ENCODE results near the gene CFAP65.

CFAP65 gene

DNA sequence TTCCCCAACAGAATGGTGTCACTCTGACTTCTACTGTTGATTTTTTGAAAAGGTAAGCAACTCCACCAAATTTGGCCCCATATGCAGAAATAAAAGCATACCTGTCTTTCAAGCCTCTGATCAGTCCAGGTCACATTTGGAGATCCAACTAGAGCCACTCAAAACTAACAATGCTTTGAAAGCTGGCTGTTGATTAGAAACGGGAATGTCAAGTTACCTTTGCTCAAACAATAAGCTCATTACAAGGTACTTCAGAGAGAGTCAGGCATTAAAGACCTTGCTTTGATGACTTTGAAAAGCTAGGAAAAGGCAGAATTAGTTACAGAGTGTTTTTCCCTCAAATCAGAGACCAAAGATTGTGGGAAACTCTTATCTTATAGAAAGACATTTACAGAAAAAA lies 24.2 kb upstream of the CFAP65 start:
- no peak for DNase-seq (ENCODE audit: low read depth)
- TF ChIP-seq, protein P1, sequence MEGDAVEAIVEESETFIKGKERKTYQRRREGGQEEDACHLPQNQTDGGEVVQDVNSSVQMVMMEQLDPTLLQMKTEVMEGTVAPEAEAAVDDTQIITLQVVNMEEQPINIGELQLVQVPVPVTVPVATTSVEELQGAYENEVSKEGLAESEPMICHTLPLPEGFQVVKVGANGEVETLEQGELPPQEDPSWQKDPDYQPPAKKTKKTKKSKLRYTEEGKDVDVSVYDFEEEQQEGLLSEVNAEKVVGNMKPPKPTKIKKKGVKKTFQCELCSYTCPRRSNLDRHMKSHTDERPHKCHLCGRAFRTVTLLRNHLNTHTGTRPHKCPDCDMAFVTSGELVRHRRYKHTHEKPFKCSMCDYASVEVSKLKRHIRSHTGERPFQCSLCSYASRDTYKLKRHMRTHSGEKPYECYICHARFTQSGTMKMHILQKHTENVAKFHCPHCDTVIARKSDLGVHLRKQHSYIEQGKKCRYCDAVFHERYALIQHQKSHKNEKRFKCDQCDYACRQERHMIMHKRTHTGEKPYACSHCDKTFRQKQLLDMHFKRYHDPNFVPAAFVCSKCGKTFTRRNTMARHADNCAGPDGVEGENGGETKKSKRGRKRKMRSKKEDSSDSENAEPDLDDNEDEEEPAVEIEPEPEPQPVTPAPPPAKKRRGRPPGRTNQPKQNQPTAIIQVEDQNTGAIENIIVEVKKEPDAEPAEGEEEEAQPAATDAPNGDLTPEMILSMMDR (IDR thresholded peaks at IDR 0.05; ENCODE audit: insufficient read depth, low read depth, low read length, missing control alignments): no peak
- H3K4me3 ChIP-seq (ENCODE audit: low read depth, low read length): no peak overlapping the region

GRCh38 chr2:219062081-219062480 lies 20.8 kb upstream of the CFAP65 start:
- no peak for DNase-seq (ENCODE audit: low read depth)
- TF ChIP-seq, protein P1 (IDR thresholded peaks at IDR 0.05; ENCODE audit: insufficient read depth, low read depth, low read length, missing control alignments): no peak
- H3K4me3 ChIP-seq (ENCODE audit: low read depth, low read length): no peak overlapping the region

GRCh38 chr2:219060821-219061791 lies 19.8 kb upstream of the CFAP65 start, which contains the start of gene IHH:
IHH (minus strand) TSS chr2:219060921; CDS start chr2:219060467, 454 bp downstream.
- TF ChIP-seq, protein P1 (IDR thresholded peaks at IDR 0.05; ENCODE audit: insufficient read depth, low read depth, low read length, missing control alignments): no peak
- no peak for DNase-seq (ENCODE audit: low read depth)
- no peak within 1 kb of the TSS for H3K4me3 ChIP-seq (ENCODE audit: low read depth, low read length)

- no peak overlapping the region for H3K4me3 ChIP-seq (ENCODE audit: low read depth, low read length)
- no peak for DNase-seq (ENCODE audit: low read depth)
- TF ChIP-seq, protein P1 (IDR thresholded peaks at IDR 0.05; ENCODE audit: insufficient read depth, low read depth, low read length, missing control alignments): no peak
Measured at GRCh38 chr2:219059725-219060682, 18.7 kb upstream of the CFAP65 start.

- DNase-seq (ENCODE audit: low read depth): no peak
- TF ChIP-seq, protein P1 (IDR thresholded peaks at IDR 0.05; ENCODE audit: insufficient read depth, low read depth, low read length, missing control alignments): no peak
- no peak overlapping the region for H3K4me3 ChIP-seq (ENCODE audit: low read depth, low read length)
Measured at GRCh38 chr2:219059375-219059724, 18.0 kb upstream of the CFAP65 start.

DNA sequence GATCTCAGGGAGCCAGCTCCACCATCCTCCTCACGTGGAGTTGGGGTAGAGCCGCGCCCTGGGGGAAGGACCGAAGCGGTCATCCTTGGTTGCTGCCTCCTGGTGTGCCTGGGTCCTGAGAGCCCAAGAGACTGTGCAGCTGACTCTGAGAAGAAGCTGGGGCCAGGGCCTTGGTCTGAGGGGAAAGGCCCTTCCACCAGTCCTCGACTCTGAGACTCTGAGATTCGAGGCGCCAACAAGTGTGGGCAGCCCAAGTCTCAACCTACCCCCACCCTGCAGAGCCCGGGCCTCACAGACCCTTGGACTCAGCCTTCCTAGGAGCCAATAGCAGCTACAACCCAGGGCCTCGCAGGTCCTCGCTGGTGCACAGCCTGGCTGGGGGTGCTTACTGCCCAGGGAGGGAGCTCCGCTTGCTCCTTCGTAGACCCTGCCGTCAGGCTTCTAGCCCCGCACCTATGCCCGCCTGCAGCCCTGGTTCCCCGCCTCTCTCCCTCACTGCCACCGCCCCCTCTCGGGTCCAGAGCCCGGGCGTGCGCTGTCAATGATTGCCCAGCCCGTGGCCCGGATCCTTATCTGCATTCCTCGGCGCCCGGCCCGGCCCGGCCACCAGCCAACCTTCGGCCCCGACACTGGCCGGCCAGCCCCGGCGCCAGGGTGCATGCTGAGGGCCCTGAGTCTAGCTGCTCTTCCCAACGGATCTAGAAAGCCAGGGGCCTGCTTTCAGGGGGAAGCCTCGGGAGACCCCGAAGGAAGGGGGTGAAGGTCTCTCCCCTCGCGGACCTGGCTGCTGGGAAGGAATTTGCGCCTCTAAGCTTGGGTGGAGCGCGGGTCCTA lies 17.4 kb upstream of the CFAP65 start:
- H3K4me3 ChIP-seq (ENCODE audit: low read depth, low read length): no peak overlapping the region
- TF ChIP-seq, protein P1 (IDR thresholded peaks at IDR 0.05; ENCODE audit: insufficient read depth, low read depth, low read length, missing control alignments): no peak
- DNase-seq (ENCODE audit: low read depth): no peak

Data from GM12865 (cell line).